Measurements from ENCODE around the gene IGSF23.
"Not testable (repeated sequence)": the region's sequence is repeated elsewhere in the genome, so short reads cannot be mapped to it uniquely, and the experiment has no call there.

IGSF23 gene

DNA sequence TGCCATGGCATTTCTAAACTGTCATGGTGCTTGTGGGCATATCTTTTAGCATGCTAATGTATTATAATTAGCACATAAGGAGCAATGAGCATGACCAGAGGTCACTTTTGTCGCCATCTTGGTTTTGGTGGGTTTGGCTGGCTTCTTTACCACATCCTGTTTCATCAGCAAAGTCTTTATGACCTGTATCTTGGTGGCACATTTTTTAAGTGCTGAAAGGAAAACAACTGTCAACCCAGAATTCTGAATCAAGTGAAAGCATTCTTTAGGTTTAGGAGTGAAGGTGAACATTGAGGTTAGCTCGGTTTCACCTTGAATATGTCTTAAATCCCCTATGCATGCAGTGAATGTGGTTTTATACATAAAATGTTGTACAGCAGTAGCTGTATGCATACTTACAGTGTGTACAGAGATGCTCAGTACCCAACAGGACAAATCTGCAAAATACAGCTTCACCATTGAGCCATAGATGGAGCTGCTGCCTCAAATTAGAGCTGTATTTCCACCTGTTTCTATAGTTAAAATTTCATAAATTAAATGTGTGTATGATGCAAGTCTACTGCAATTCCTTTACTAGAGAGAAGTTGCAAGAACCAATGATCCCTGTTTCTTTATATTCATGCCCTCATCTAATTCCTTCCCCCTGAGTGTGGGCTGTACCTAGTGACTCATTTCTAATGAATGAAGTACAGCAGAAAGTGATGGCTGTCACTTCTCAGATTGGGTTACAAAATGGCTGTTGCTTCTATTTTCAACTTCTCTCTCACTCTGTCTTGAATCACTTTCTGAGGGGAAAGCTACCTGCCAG is 25.2 kb upstream of the IGSF23 start:
- DNase-seq, result no peak

DNA sequence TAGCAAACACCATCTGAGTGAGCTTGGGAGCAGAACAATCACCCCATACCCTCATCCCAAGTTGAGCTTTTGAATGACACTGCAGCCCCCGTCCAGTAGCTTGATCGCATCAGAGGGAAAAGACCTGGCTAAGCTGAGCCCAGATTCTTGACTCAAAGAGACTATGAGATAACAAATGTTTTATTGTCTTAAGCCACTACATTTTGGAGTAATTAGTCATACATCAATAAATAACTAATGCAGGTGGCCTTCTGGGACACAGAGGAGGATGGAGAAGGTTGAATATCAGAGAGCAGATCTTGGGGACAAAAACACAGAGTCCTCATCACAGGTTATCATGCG is 24.6 kb upstream of the IGSF23 start:
- DNase-seq, result no peak

DNA sequence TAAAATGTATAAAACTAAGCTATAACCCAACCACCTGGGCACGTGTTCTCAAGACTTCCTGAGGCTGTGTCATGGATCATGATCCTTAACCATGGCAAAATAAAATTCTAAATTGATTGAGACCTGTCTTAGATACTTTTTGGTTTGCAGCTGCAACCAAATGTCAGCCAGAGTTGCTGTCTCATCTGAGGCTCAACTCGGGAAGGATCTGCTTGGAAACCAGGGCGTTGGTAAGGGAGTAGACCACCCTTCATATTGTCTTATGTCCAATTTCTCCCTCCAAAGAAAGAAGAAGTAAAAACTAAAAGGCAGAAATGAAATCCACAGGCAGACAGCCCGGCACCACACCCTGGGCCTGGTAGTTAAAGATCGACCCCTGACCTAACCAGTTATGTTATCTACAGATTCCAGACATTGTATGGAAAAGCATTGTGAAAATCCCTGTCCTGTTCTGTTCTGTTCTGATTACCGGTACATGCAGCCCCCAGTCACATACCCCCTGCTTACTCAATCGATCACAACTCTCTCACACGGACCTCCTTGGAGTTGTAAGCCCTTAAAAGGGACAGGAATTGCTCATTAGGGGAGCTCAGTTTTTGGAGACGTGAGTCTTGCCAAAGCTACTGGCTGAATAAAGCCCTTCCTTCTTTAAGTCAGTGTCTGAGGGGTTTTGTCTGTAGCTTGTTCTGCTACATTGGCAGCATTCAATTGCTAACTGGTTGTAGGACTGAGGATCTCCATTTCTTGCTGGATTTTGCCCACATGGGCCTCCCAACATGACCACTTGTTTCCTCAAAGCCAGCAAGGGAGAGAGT is 22.9 kb upstream of the IGSF23 start:
- DNase-seq, result no peak

DNA sequence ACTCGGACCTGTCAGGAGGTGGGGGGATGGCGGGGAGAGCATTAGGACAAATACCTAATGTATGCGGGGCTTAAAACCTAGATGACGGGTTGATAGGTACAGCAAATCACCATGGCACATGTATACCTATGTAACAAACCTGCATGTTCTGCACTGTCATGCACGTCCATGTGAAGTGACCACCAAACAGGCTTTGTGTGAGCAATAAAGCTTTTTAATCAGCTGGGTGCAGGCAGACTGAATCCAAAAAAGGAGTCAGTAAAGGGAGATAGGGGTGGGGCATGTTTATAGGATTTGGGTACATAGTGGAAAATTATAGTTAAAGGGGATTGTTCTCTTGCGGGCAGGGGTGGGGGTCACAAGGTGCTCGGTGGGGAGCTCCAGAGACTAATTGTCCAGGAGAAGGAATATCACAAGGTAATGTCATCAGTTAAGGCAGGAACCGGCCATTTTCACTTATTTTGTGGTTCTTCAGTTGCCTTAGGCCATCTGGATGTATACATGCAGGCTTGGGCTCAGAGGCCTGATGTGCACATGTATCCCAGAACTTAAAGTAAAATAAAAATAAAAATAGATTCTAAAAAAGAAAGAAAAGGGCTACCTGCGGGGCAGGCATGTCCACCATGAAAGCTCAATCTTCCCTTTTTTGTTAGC is 21.9 kb upstream of the IGSF23 start:
- DNase-seq, result not testable (repeated sequence)

DNA sequence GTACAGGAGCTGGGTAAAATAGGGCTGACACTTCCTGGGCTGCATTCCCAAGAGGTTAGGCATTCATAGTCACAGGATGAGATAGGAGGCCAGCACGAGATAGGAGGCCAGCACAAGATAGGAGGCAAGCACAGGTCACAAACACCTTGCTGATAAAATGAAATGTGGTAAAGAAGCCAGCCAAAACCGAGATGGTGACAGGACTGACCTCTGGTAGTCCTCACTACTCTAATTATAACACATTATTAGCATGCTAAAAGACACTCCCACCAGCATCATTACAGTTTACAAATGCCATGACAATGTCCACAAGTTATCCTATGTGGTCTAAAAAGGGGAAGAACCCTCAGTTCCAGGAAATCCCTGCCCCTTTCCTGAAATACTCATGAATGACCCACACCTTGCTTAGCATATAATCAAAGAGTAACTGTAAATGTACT is 20.9 kb upstream of the IGSF23 start:
- DNase-seq, result no peak

DNA sequence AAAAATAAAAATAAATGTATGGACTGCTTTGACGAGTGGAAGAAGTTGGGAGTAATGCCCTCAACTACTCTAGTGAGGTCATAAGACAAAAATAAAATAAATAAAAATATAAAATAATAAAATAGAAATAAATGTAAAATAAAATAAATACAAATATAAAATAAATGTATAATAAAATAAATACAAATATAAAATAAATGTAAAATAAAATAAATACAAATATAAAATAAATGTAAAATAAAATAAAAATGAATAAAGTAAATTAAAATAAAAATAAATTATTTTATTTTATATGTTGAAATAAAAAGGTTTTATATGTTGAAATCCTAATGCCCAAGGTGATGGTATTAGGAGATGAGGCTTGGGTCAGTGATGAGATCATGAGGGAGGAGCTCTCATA is 20.1 kb upstream of the IGSF23 start:
- no peak for DNase-seq

DNA sequence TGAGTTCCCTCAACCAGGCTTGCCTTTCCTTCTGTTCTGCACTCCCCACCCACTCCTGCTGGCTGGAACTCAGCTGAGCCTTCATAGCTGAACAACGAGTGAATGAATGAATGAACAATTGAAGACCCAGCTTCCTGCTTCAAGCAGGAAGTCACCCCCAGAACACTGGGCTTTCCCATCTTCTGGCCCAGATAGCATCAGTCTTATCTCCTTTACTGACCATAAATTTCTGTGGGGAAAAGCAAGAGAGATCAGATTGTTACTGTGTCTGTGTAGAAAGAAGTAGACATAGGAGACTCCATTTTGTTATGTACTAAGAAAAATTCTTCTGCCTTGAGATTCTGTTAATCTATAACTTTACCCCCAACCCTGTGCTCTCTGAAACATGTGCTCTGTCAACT is 19.5 kb upstream of the IGSF23 start:
- DNase-seq, result not testable (repeated sequence)

DNA sequence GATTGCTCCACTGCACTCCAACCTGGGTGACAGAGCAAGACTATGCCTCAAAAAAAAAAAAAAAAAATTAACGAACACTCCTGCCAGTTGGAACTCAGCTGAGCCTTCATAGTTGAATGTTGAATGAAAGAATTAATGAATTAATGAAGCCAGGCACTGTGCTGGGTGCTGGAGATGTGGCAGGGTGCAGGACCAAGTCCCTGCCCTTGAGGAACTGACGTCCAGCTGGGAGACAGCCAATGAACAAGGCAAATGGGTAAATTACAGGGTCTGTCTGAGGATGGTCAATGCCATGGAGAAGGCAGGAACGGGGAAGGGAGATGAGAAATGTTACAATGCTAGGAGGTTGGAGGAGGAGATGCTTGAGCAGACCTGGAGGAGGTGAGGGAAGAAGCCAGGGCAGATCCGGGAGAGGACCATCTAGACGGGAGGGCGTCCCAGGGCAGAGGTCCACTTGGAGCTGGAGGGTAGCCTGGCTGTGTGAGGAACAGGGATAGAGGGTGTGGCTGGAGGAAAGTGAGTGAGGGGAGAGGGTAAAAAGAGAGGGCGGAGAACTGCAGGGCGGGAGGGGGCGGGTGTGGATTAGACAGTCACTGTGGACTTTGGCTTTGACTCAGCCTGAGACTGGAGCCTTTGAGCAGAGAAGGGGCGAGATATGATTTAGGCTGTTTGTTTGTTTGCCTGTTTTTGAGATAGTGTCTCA is 16.8 kb upstream of the IGSF23 start:
- no peak for DNase-seq

DNA sequence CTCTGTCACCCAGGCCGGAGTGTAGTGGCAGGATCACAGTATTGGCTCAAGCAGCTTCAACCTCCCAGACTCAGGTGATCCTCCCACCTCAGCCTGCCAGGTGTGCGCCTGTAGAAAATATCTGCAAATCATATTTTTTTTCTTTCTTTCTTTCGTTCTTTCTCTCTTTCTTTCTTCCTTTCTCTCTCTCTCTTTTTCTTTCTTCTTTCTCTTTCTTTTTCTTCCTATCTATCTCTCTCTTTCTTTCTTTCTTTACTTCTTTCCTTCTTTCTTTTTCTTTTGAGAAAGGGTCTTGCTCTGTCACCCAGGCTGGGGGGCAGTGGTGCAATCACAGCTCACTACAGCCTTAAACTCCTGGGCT is 16.3 kb upstream of the IGSF23 start:
- DNase-seq, result no peak

DNA sequence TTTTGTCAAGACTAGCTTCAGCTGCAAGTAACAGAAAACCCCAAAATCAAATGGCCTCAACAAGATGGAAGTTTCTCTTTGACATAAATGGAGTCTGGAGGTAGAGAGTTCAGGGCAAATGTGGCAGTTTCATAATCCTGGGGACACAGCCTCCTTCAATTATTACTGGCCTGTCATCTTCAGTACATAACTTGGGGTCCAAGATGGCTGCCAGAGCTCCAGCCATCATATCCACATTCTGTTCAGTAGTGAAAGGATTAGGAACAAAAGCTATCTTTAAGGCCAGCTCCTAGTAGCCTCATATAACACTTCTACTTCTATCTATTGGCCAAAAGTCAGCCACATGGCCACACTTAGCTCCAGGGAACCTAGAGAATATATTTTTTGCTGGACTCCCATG is 15.0 kb upstream of the IGSF23 start:
- no peak for DNase-seq

DNA sequence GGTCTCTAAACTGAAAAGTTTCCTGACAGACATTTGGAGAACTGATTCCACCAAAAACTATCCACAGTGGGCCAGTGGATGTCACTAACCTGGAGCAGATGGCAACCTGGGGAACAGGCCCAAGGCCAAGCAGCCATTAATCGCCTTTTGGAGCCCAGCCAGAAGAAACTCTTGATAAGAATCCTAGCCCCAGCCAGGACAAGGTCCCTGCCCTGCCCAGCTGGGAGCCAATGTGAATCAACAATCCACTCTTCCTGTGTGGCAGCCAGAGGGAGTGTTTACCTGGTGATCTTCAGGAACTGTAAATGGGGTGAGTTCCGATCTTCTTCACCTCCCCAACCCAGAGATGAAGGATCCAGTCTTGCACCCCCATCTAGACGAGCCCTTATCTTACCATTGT is 14.5 kb upstream of the IGSF23 start:
- no peak for DNase-seq

DNA sequence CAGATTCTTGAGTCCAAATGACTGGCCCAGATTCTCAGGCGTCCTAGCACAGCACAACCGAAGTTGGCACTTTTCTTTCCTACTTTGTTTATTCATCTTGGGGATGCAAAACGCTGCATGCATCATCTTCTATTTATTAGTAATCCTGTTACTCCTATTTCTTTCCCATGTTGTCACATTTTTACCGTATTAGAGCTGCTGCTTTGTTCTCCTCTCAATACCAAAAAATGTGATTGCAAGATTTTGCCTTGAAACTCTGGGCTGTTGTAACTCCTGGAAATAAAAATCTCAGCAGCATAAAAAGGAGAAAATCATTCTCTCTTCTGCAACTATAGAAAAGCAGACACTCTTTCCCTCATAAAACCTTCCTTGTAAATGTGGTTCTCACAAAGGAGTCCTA is 12.9 kb upstream of the IGSF23 start:
- DNase-seq, result no peak

DNA sequence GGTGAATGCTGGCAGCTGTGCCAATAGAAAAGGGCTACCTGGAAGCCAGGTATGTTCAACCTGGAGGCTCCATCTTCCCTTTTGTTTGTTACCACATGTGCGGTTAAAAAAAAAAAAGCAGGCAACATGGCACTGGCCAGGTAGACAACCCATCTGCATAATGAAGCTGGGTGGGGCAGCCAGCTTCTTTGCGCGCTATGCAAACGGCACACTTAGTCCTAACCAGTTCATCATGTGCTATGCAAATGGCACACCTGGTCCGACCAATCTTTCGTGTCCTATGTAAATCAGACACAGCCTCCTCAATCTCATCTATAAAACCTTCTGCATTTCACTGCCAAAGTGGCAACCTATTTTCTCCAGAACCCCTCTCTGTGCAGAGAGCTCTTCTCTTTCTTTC is 11.3 kb upstream of the IGSF23 start:
- DNase-seq, result no peak

DNA sequence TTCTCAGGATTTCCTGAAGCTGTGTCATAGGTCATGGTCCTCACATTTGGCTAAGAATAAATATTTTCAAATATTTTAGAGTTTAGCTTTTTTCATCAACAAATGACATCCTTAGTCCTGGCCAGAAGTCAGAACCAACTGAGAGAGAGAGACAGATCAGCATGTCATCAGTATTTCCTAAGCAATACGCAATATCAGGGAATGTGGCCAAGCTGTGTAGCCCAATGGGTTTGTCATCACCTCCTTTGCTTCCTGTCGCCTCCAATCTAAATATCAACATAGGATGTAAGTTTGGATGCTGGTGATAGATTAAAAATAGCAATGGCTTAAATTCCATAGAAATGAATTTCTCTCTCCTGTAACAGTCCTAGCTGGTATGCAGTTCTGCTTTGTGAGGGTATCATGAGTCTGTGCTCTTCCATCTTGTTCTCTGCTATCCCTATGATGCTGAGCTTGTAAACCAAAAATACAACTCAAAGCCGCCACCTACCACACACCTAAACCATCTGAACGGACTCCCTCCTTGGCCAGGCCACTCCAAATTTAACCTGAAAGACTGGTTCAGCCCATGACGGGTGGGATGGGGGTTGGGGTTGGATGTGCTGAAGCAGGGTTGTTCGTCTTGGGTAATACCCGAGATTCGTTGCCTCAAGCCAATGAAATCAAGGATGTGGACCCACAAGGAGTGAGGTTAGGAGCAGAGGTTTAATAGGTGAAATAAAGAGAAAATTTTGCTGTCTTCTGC is 10.0 kb upstream of the IGSF23 start:
- no peak for DNase-seq

DNA sequence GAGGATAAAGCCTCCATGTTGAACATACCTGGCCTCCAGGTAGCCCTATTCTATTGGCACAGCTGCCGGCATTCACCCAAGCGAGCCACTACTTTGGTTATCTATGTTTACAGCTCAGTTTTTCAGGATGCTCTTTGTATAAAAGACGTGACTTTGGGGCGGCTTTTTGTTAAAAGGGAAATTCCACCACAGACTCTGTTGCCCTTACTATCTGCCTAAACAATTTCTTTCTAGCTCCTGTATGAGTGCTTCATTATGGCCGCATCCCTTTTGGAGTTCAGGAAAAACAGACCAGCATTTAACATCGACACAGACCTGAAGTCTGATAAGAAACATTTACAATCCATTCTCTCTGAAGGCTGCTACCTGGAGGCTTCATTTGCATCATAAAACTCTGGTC is 9.1 kb upstream of the IGSF23 start:
- no peak for DNase-seq

DNA sequence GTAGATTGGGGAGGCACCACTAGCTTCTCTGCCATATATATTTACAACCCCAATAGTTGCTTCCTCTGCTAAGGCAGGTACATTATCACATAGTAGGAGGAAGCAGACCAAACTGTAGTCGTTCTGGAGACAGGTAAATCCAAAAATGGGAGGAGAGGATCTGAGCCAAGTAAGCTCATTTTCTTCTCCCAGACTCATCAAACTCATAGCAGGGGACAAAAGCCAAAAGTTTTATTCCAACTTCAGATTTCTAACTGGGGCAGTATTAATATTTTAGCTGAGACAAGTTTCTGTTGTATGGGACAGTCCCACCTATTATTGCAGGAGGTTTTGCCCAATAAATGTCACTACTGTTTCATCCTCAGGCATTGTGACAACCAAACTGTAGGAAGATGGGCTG is 7.8 kb upstream of the IGSF23 start:
- DNase-seq, result no peak

DNA sequence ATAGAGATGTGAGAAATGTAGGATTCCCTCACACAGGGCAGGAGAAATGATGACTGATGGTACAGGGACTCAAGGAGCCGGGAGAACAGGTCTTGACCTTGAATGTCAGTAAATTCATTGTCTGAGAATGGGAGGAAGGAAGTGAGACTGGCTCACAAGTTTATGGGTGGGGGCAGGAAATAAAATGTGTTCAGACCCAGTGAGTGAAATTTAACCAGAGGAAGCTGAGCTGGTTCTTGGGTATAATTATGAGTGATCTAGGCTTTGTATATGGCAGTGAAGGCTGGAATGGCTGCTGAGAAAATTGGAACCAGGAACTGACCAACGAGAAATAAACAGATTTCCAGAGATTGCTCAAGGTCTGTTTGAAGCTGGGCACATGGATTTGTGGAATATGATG is 6.3 kb upstream of the IGSF23 start:
- DNase-seq, result no peak

DNA sequence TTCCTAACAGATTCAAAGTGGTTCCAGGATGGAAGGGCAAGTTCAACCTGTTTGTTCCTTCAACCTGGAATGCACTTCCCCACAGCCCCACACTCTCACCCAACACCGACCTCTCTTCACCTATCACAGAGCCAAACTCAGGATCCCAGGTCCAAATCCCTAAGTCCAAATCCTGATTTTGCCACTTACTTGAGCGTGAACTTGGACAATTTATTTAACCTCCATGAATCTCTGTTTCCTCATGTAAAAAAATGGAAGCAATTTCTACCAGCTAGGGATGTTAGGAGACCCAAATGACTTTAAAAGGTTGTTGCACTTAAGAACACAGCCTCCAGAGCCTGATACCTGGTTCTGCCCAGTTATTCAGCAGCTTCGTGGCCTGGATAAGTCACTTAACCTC is 5.4 kb upstream of the IGSF23 start:
- DNase-seq, result no peak

DNA sequence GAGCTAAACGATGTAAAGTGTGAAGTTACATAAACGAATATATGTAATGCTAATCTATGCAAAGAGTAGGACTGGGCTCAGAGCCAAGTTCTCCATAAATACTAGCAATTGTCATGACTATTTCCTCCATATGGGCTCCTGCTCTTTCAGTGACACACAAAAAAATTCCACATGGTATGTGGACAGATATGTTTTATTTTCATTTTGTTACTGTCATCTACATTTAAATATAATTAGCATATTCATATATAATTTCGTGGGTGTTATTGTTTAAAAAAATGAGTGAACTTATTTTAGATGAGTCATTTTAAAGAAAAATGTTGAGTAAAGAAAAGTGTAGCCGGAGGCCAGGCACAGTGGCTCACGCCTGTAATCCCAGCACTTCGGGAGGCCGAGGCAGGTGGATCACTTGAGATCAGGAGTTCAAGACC is 5.0 kb upstream of the IGSF23 start:
- no peak for DNase-seq

DNA sequence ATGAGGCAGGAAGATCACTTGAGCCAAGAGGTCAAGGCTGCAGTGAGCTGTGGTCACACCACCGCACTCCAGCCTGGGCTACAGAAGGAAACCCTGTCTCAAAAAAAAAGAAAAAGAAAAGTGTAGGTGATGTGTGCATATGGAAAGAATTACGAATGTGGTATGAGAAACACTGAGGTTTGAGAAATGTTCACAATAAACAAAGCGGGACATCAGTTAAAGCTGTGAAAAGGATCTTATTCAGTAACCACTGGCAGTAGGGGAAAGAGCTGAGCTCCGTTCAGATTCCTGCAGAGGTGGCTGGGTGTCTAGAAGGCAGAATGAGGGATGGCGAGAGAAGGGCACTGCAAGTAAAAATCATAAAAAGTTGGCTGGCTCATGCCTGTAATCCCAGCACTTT is 4.1 kb upstream of the IGSF23 start:
- no peak for DNase-seq

DNA sequence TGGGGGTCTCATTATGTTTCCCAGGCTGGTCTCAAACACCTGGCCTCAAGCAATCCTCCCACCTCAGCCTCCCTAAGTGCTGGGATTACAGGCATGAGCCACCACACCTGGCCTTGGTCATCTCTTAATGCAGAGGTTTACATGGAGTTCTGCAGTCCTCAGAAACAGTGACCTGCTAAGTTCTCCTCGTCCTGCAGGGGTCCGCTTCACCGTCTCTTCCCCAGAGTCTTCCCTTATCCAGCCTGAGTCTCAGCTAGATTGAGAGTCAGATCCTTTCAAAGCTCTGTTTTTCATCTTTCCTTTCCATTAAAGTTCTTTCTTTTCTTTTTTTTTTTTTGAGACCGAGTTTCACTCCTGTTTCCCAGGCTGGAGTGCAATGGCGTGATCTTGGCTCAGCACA is 2.9 kb upstream of the IGSF23 start:
- DNase-seq, result not testable (repeated sequence)

DNA sequence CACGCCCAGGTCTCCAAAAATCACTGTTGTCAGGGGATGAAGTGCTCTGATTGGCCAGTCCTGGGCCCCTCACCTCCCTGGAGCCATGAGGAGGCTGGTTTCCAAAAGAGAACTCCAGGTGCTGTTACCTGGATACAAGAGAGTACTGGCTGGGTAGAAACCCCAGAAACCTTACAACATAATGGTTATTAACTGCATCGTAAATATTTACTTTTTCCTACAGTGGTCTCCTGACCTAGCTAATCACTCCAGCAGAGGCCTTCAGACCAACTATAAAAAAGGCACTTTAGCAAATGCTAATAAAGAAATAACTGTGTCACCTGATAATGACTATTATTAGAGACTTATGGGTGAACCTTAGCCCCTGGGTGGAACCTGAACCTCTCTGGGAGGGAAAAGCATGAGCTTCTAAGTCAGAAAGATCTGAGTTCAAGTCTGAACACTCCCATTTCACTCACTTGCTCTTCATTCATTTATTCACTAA is 1.5 kb upstream of the IGSF23 start:
- no peak for DNase-seq
